ENCODE measurements around the gene MMAA. TPM values are rescaled to one million over a fixed set of nuclear protein-coding genes. Genes with fewer than 3 reads are reported as not detected.
A peak's percentile ranks its signal among the peaks of the same experiment; 100 is the strongest.
"Not testable (repeated sequence)": the region's sequence is repeated elsewhere in the genome, so short reads cannot be mapped to it uniquely, and the experiment has no call there.

Gene MMAA
- total RNA-seq, 2 donors from 2014 or later, result 16.7 to 17.6 TPM

GRCh38 chr4:145614233-145614610 lies 5.0 kb upstream of the MMAA start:
- Mint-ChIP-seq H3K4me3 (peak overlapping the region in 1 of 2 donors; percentile 25), H3K4me1 (ENCODE audit: low read depth) (peaks cover 40% of the 10 kb centered on the region), H3K9me3 (no peaks in the 10 kb centered on the region), H3K27me3 (ENCODE audit: low read depth) (no peaks in the 10 kb centered on the region), H3K36me3 (ENCODE audit: insufficient read depth in 2 of 2) (no peaks in the 10 kb centered on the region), H3K27ac (no peak overlapping the region)
- DNase-seq, result no peak
- ATAC-seq (replicated peaks in 1 of 2), result no peak

- Mint-ChIP-seq H3K9me3 (peaks cover 3% of the 10 kb centered on the region in 2 donors), H3K4me1 (ENCODE audit: low read depth) (peaks cover 67% of the 10 kb centered on the region), H3K27me3 (ENCODE audit: low read depth) (no peaks in the 10 kb centered on the region), H3K4me3 (peak overlapping the region; percentile 80 to 94), H3K27ac (peak overlapping the region; percentile 100), H3K36me3 (ENCODE audit: insufficient read depth in 2 of 2) (peaks cover 12 to 13% of the 10 kb centered on the region in 2 donors)
- no peak for ATAC-seq (replicated peaks in 1 of 2)
- DNase-seq, result peak in 1 of 2 donors; percentile 15
Observed at GRCh38 chr4:145618210-145618931, 814 bp upstream of the MMAA start.

- peak overlapping the region; percentile 100 for H3K27ac Mint-ChIP-seq
- ATAC-seq (replicated peaks in 1 of 2) (peak; percentile 71), DNase-seq (peak; percentile 67 to 72)
- H3K9me3 Mint-ChIP-seq, result peaks cover 3% of the 10 kb centered on the region in 2 donors
- peaks cover 65% of the 10 kb centered on the region for H3K4me1 Mint-ChIP-seq (ENCODE audit: low read depth)
- no peaks in the 10 kb centered on the region for H3K27me3 Mint-ChIP-seq (ENCODE audit: low read depth)
- peaks cover 12 to 13% of the 10 kb centered on the region in 2 donors for H3K36me3 Mint-ChIP-seq (ENCODE audit: insufficient read depth in 2 of 2)
- peak overlapping the region; percentile 80 to 94 for H3K4me3 Mint-ChIP-seq
Observed at GRCh38 chr4:145619639-145619996, 433 bp downstream of the MMAA start.

GRCh38 chr4:145622067-145622466 lies 2.9 kb downstream of the MMAA start:
- DNase-seq; H3K27me3 Mint-ChIP-seq (ENCODE audit: low read depth); ATAC-seq (replicated peaks in 1 of 2); H3K9me3 Mint-ChIP-seq: not testable (repeated sequence)
- H3K27ac Mint-ChIP-seq, result peak overlapping the region; percentile 88
- peaks cover 12 to 13% of the 10 kb centered on the region in 2 donors for H3K36me3 Mint-ChIP-seq (ENCODE audit: insufficient read depth in 2 of 2)
- H3K4me3 Mint-ChIP-seq, result peak overlapping the region; percentile 4 to 51
- H3K4me1 Mint-ChIP-seq (ENCODE audit: low read depth), result peaks cover 63% of the 10 kb centered on the region

GRCh38 chr4:145623831-145624230 lies 4.6 kb downstream of the MMAA start:
- Mint-ChIP-seq H3K36me3 (ENCODE audit: insufficient read depth in 2 of 2) (peaks cover 12 to 16% of the 10 kb centered on the region in 2 donors), H3K27ac (peak overlapping the region; percentile 94), H3K4me1 (ENCODE audit: low read depth) (peaks cover 51% of the 10 kb centered on the region), H3K27me3 (ENCODE audit: low read depth) (no peaks in the 10 kb centered on the region), H3K4me3 (peak overlapping the region in 1 of 2 donors; percentile 70), H3K9me3 (peaks cover 3% of the 10 kb centered on the region in 2 donors)
- ATAC-seq (replicated peaks in 1 of 2) (peak; percentile 14 to 46), DNase-seq (peak; percentile 8 to 19)

- H3K36me3 Mint-ChIP-seq (ENCODE audit: insufficient read depth in 2 of 2), result peaks cover 9 to 16% of the 10 kb centered on the region in 2 donors
- DNase-seq (no peak), ATAC-seq (replicated peaks in 1 of 2) (no peak)
- H3K27ac Mint-ChIP-seq, result peak overlapping the region; percentile 19
- H3K27me3 Mint-ChIP-seq (ENCODE audit: low read depth), result no peaks in the 10 kb centered on the region
- peaks cover 3 to 4% of the 10 kb centered on the region in 2 donors for H3K9me3 Mint-ChIP-seq
- peaks cover 39% of the 10 kb centered on the region for H3K4me1 Mint-ChIP-seq (ENCODE audit: low read depth)
- peak overlapping the region in 1 of 2 donors; percentile 18 for H3K4me3 Mint-ChIP-seq
Observed at GRCh38 chr4:145625677-145626622, 6.8 kb downstream of the MMAA start.

GRCh38 chr4:145626623-145626982 lies 7.4 kb downstream of the MMAA start:
- Mint-ChIP-seq H3K27ac (no peak overlapping the region), H3K27me3 (ENCODE audit: low read depth) (no peaks in the 10 kb centered on the region), H3K36me3 (ENCODE audit: insufficient read depth in 2 of 2) (peaks cover 6 to 12% of the 10 kb centered on the region in 2 donors), H3K9me3 (peaks cover 3 to 4% of the 10 kb centered on the region in 2 donors), H3K4me1 (ENCODE audit: low read depth) (peaks cover 33% of the 10 kb centered on the region), H3K4me3 (no peak overlapping the region)
- no peak for DNase-seq
- ATAC-seq (replicated peaks in 1 of 2), result no peak

- peaks cover 3% of the 10 kb centered on the region in 2 donors for H3K36me3 Mint-ChIP-seq (ENCODE audit: insufficient read depth in 2 of 2)
- ATAC-seq (replicated peaks in 1 of 2) (no peak), DNase-seq (no peak)
- no peaks in the 10 kb centered on the region for H3K9me3 Mint-ChIP-seq
- no peaks in the 10 kb centered on the region for H3K27me3 Mint-ChIP-seq (ENCODE audit: low read depth)
- H3K4me3 Mint-ChIP-seq, result no peak overlapping the region
- H3K27ac Mint-ChIP-seq, result no peak overlapping the region
- H3K4me1 Mint-ChIP-seq (ENCODE audit: low read depth), result peaks cover 11% of the 10 kb centered on the region
Observed at GRCh38 chr4:145635117-145635516, 15.9 kb downstream of the MMAA start.

- DNase-seq (no peak), ATAC-seq (replicated peaks in 1 of 2) (no peak)
- Mint-ChIP-seq H3K27me3 (ENCODE audit: low read depth) (no peaks in the 10 kb centered on the region), H3K4me1 (ENCODE audit: low read depth) (peaks cover 11% of the 10 kb centered on the region), H3K27ac (no peak overlapping the region), H3K36me3 (ENCODE audit: insufficient read depth in 2 of 2) (peaks cover 3% of the 10 kb centered on the region in 2 donors), H3K9me3 (no peaks in the 10 kb centered on the region), H3K4me3 (no peak overlapping the region)
Observed at GRCh38 chr4:145635630-145636029, 16.4 kb downstream of the MMAA start.

GRCh38 chr4:145639186-145639698 lies 20.1 kb downstream of the MMAA start:
- Mint-ChIP-seq H3K4me1 (ENCODE audit: low read depth) (peaks cover 11% of the 10 kb centered on the region), H3K27ac (no peak overlapping the region), H3K4me3 (no peak overlapping the region), H3K9me3 (no peaks in the 10 kb centered on the region), H3K36me3 (ENCODE audit: insufficient read depth in 2 of 2) (peaks cover 2 to 5% of the 10 kb centered on the region in 2 donors), H3K27me3 (ENCODE audit: low read depth) (no peaks in the 10 kb centered on the region)
- ATAC-seq (replicated peaks in 1 of 2), result no peak
- DNase-seq, result no peak

GRCh38 chr4:145640236-145640635 lies 21.1 kb downstream of the MMAA start:
- H3K4me3 Mint-ChIP-seq; H3K27ac Mint-ChIP-seq; H3K27me3 Mint-ChIP-seq (ENCODE audit: low read depth); H3K9me3 Mint-ChIP-seq; H3K36me3 Mint-ChIP-seq (ENCODE audit: insufficient read depth in 2 of 2); ATAC-seq (replicated peaks in 1 of 2); DNase-seq: not testable (repeated sequence)
- peaks cover 11% of the 10 kb centered on the region for H3K4me1 Mint-ChIP-seq (ENCODE audit: low read depth)

- Mint-ChIP-seq H3K4me3 (no peak overlapping the region), H3K36me3 (ENCODE audit: insufficient read depth in 2 of 2) (peaks cover 7% of the 10 kb centered on the region in 2 donors), H3K4me1 (ENCODE audit: low read depth) (no peaks in the 10 kb centered on the region), H3K9me3 (no peaks in the 10 kb centered on the region), H3K27ac (no peak overlapping the region), H3K27me3 (ENCODE audit: low read depth) (no peaks in the 10 kb centered on the region)
- ATAC-seq (replicated peaks in 1 of 2), result no peak
- no peak for DNase-seq
Observed at GRCh38 chr4:145643295-145643694, 24.1 kb downstream of the MMAA start.

GRCh38 chr4:145644699-145645098 lies 25.5 kb downstream of the MMAA start:
- H3K27ac Mint-ChIP-seq, result no peak overlapping the region
- no peaks in the 10 kb centered on the region for H3K27me3 Mint-ChIP-seq (ENCODE audit: low read depth)
- DNase-seq (no peak), ATAC-seq (replicated peaks in 1 of 2) (no peak)
- no peak overlapping the region for H3K4me3 Mint-ChIP-seq
- no peaks in the 10 kb centered on the region for H3K4me1 Mint-ChIP-seq (ENCODE audit: low read depth)
- peaks cover 4 to 8% of the 10 kb centered on the region in 2 donors for H3K36me3 Mint-ChIP-seq (ENCODE audit: insufficient read depth in 2 of 2)
- H3K9me3 Mint-ChIP-seq, result no peaks in the 10 kb centered on the region
